Activated T-cell treated with anti-CD3 and anti-CD28 coated beads, Interleukin-2, amount 50 U/mL, for 1 hour (primary cell): ENCODE results near the gene KRTAP5-6.
"Not testable (repeated sequence)": the region's sequence is repeated elsewhere in the genome, so short reads cannot be mapped to it uniquely, and the experiment has no call there.

Experiments
- DNase-seq: peaks from one replicate; pipeline ENCODE4 v3.0.0-alpha.2; 2020

KRTAP5-6 gene

DNA sequence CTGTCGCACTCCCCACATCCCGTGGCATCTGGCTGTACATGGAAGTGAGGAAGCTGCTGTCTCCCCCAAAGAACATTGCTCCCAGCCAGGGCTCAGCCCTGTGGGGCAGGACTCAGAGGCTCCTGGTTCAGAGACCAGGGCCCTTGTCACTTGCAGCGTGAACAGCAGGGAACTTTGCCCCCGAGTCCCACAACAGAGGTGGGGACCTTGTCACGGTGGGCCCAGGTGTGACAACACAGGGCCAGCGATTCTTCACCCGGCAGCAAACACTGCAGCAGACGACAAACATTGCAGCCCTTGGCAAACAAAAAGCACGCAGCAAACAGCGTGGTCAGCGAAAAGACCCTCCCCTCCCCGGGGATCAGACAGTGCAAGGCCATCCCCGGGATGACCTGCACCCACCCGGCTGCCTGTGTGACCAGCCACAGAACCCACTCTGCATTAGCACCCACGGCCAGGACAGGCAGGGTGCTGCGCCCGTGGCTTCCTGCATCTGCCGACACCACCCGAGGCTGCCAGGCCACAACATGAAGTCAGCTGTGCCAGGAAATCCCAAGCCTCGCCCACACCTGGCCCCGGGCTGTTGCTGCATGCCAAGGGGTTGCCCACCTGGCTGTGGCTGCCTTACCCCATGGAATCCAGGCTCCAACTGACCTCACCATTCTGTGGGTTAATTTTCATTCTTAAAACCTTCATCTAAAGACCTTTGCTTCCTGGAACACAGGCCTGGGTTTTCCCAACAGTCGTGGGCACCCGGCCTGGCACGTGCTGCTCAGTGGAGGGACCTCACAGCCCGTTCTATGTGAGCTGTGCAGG lies 35.3 kb upstream of the KRTAP5-6 start:
- DNase-seq: not testable (repeated sequence)

GRCh38 chr11:1662699-1663283 lies 34.2 kb upstream of the KRTAP5-6 start:
- not testable (repeated sequence) for DNase-seq

GRCh38 chr11:1665313-1665712 lies 31.7 kb upstream of the KRTAP5-6 start:
- no peak for DNase-seq

DNA sequence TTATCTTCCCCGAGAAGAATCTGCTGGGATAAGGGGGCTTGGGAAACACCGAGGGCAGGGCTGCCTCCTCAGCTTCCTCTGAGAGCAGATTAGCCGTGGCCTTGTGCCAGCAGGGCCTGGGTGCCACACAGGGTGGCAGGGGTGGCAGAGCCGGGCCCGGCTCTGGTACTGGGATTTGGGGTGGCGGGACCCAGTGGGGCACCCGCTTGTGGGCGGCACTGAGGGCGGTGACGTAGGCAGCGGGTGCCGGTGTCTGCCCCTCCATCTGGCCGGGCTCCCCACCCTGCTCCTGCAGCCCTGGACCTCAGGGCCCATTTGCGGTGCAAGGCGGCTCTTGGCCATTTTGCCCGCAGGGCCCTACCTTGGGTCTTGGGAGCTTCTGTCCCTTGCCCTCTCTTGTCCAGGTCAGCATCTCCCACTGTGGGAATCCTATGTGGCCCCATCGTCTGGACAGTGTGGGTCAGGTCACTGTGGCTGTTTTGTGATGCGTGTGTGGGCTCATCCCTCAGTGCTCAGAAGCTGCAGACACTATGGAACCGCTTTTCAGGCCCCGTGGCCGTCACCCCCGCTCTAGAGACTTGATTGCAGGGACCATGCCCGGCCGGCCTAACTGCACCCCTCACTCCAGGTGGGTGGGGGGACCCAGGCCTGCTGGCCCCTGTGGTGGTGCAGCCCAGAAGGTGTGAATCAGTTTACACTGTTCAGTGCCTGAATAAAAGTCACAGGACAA lies 29.7 kb upstream of the KRTAP5-6 start:
- DNase-seq: no peak

GRCh38 chr11:1667906-1668305 lies 29.1 kb upstream of the KRTAP5-6 start:
- no peak for DNase-seq

DNA sequence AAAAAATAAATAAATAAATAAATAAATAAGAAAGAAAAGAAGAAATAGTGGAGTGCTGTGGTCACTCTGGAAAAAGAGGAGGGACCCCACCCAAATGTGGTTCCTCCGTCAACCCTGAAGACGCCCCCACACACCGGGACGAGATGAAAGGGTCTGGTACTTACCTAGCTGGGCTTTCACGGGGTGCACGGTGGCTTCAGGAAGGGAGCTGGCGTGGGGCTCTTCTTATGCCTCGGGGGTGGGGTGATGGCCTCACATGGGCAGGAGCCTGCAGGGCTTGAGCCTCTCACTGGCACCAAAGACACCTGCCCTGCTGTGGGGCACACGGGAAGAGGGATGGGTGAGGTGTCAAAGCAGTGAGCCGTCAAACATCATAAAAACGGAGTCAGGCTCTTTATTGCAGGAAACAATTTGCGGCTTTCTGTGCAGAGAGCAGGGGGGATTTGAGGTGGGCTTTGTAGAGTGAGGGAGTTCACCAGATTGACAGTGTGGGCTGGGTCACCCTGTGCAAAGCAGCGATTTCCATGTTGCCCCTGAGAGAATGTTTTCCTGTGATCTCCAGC lies 28.0 kb upstream of the KRTAP5-6 start:
- DNase-seq: no peak

DNA sequence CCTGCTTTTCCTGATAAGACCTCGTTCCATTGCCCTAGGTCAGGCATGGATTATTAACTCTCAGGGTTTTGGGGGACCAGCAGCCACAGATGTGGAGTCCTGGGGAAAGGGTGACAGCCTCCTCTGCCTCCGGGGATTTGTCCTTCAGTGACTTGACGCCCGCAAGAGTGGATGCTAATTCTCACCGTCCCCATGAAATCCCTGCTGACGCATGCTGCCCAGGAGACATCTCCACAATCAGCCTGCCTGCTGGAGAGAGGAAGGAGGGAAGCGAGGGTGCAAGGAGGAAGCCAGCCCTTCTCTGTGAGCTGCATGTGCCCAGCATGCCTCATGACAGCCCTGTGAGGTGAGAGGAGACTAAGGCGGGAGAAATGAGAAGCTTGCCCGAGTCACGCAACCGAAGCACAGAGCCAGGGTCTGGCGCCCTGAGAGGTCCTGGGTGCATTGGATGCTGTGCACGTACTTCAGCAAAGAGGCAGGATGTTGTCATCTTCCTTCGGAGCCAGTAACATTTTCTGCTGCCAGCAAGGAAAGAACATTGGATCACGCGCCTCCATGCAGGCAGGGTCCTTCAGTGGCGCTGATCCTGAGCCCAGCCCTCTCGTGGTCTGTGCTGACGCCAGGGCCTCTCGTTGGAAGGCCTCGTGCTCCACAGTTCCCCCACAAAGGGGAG lies 27.3 kb upstream of the KRTAP5-6 start:
- no peak for DNase-seq

- DNase-seq: not testable (repeated sequence)
Measured at GRCh38 chr11:1670457-1670856, 26.5 kb upstream of the KRTAP5-6 start.

DNA sequence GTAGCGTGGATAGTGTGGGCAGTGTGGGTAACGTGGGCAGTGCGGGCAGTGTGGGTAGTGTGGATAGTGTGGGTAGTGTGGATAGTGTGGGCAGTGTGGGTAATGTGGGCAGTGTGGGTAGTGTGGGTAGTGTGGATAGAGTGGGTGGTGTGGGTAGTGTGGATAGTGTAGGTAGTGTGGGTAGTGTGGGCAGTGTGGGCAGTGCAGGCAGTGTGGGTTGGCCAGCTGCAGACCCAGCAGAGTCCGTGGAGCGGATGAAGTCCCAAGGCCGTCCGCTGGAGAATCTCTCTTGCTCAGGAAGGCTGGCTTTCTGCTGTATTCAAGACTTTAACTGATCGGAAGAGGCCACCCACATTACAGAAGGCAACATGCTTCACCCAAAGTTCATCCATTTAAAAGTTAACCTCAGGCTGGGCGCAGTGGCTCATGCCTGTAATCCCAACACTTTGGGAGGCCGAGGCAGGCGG lies 26.1 kb upstream of the KRTAP5-6 start:
- no peak for DNase-seq

DNA sequence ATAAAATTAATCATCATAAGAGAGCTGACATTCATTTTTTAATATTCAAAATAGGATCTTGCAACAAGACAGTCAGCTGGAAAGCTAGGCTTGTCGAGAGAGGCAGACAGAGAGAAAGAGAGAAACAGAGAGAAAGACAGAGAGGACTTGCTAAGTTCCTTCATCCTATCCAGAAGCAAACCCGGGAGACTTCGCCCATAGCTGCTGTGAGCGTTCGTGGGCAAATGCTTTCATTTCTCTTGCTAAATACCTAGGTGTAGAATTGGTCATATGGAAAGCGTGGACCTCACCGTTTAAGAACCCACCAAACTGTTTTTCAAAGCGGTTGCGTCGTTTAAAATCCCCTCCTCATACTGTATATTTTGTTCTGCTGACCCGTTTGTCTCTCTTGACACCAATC lies 25.3 kb upstream of the KRTAP5-6 start:
- no peak for DNase-seq

- DNase-seq: no peak
Measured at GRCh38 chr11:1672613-1673350, 24.2 kb upstream of the KRTAP5-6 start.

DNA sequence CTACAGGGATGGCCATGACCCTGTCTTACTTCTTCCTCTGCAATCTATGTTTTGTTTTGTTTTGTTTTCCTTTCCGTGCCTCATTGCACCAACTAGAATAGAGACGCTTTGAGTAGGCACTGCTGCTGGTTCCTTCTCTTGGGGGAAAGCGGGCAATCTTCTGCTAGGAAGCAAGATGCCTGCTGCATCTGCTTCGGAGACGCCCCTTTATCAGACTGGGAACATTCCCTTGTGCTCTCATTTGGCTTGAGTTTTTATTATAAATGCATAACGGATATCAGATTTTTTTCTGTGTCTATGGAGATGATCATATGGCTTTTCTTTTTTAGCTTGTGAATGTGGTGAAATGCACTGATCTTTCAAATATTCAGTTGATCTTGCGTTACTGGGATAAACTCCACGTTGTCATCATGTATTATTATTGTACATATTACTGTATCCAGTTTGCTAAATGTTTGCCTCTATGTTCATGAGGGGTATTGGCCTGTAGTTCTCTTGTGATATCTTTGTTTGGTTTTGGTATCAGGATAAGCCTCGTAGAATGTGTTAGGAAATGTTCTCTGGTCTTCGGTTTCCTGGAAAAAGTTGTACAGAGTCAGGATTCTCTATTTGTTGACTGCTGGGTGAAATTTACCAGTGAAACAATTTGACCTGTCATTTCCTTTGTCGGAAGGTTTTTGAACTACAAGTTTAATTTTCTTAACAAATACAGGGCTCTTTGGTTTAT lies 23.4 kb upstream of the KRTAP5-6 start:
- DNase-seq: no peak

GRCh38 chr11:1674173-1675131 lies 22.5 kb upstream of the KRTAP5-6 start:
- no peak for DNase-seq

DNA sequence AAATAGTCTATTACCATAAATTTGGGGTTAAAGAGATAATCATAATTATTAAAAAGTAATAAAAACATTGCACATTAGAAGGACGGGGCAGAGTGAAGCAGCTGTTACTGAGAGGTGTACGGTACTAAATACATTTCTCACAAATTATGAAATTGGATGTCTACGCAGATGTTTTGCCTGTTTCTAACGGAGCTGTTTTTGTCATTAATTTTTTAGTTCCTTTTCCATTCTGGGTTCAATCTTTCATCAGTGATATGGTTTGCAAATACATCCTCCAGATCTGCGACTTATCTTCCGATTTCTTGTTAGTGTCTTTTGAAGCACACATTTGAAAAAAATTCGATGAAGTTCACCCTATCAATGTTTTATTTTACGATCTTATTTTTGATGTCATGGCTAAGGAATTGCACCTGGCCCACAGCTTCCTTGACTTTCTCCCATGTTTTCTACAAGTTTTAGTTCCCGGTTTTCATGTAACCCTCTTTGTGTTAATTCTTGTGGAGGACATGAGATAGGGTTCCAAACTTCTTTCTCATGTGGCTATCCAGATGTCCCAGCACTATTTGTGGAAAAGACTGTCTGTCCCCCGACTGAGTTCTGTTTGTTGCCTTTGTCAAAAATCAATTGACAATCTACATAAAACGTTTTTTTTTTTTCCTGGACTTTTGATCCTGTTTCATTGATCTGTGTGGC lies 21.3 kb upstream of the KRTAP5-6 start:
- no peak for DNase-seq

DNA sequence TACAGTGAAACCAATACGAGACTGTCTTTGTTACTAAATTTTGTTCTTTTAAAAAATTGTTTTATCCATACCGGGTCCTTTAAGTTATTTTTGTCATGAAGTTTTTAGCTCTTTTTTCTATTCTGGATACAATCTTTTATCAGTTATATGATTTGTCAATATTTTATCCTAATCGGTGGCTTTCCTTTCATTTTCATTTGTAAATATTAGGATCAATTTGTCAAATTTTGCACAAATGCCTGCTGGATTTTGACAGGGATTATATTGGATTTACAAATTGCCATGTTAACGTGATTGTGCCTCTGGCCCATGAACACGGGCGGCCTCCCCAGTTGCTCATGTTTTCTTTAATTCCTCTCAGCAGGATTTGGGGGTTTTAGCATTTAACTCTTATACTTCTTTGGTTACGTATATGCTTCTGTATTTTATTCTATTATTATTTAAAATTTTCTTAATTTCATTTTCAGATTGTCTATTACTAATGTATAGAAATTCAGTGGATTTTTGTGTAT lies 20.7 kb upstream of the KRTAP5-6 start:
- DNase-seq: no peak

DNA sequence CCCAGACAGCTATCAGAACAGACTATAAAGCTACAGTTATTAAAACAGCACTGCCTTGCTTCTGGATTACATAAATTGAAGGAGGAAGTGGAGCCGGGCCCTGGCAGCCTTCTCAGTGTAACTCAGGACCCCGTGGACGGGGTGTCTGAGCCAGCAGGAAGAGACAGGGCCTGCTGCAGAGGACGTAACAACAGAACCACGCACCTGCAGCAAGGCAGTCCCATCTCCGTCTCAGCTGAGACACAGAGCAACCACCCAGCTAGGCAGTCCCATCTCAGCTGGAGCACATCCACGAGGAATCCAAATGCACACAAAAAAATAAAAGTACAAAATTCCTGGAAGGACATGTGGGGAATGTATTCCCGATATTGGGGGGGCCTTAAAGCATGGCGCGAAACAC lies 17.1 kb upstream of the KRTAP5-6 start:
- DNase-seq: no peak

- DNase-seq: no peak
Measured at GRCh38 chr11:1682225-1682905, 14.6 kb upstream of the KRTAP5-6 start.

GRCh38 chr11:1683216-1683615 lies 13.8 kb upstream of the KRTAP5-6 start:
- not testable (repeated sequence) for DNase-seq
